ENCODE results near the gene CDH4.

Gene CDH4

DNA sequence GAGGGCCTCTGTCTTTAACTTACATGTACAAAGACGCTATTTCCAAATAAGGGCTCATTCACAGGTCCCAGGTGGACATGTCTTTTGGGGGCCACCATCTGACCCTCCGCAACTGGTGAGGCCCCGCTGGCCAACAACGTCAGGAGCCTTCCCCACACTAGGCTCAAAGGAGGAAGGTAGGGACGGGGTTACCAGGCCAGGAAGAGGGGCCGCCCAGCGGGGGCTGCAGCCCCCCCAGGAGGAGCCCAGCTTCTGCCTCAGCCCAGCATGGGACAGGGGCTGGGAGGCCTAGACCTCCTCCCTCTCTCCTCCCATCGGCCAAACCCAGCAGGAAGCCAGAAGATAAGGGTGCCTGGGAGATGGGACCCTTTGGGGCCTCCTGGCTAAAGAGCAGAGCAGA is 670.9 kb downstream of the CDH4 start:
- no peak for TF ChIP-seq JUND (IDR thresholded peaks at IDR 0.05; ENCODE audit: low read depth)
- in situ Hi-C loops (cut with HindIII; ENCODE audit: low pct_unique_long_range_greater_than_20kb, low sequenced_read_pairs) = no loop called here
- no peak for DNase-seq (ENCODE audit: low read depth in 1 of 2, low spot score in 1 of 2)

DNA sequence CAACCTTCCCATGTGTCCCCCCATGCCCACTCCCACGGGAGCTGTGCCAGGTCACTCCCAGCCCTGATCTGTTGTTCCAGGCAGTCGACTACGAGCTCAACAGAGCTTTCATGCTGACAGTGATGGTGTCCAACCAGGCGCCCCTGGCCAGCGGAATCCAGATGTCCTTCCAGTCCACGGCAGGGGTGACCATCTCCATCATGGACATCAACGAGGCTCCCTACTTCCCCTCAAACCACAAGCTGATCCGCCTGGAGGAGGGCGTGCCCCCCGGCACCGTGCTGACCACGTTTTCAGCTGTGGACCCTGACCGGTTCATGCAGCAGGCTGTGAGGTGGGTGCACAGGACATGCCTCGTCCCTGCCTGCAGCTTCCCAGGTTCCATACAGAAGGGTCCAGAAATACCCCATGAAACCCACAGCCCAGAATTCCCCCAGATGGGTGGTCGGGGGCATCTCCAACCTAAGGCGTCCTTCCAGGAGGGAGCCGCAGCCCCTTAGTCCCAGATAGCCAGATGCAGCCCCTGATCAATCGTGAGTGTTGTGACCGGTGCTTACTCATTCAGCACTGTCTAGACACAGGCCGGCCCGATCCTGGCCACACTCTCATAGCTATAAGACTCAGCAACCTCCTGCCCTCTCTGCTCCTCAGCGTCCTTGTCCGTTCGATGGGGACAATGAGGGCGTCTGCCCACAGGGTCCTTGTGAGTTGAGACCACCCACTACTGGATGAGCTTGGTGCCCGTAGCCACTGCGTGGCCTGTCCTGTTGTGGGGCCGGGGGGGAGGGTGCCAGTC is 671.5 kb downstream of the CDH4 start:
- no peak for DNase-seq (ENCODE audit: low read depth in 1 of 2, low spot score in 1 of 2)
- TF ChIP-seq JUND (IDR thresholded peaks at IDR 0.05; ENCODE audit: low read depth) = no peak
- in situ Hi-C loops (cut with HindIII; ENCODE audit: low pct_unique_long_range_greater_than_20kb, low sequenced_read_pairs) = no loop called here

DNA sequence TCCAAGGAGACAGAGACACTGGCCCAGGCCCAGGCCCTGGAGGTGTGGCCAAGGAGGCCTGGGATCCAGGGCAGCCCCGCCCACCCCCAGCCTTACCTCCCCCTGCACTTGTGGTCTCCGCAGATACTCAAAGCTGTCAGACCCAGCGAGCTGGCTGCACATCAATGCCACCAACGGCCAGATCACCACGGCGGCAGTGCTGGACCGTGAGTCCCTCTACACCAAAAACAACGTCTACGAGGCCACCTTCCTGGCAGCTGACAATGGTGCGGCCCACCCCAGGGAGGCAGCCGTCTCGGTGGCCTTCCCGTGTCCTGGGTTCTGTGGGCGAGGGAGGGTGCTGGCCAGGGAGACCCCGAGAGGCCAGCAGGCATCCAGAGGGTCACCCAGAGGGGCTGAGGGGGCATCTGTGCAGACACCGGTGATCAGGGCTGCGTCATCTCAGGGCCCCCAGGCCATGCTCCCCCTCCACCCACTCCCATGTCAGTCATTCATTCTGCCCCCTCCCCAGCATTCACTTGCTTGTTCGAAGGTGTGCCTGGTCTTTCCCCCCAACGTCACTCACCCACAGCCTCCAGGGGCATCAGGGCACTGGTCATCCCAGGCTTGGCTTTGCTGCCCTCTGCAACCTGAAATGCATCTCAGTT is 672.3 kb downstream of the CDH4 start:
- no peak for DNase-seq (ENCODE audit: low read depth in 1 of 2, low spot score in 1 of 2)
- no peak for TF ChIP-seq JUND (IDR thresholded peaks at IDR 0.05; ENCODE audit: low read depth)
- in situ Hi-C loops (cut with HindIII; ENCODE audit: low pct_unique_long_range_greater_than_20kb, low sequenced_read_pairs) = no loop called here

DNA sequence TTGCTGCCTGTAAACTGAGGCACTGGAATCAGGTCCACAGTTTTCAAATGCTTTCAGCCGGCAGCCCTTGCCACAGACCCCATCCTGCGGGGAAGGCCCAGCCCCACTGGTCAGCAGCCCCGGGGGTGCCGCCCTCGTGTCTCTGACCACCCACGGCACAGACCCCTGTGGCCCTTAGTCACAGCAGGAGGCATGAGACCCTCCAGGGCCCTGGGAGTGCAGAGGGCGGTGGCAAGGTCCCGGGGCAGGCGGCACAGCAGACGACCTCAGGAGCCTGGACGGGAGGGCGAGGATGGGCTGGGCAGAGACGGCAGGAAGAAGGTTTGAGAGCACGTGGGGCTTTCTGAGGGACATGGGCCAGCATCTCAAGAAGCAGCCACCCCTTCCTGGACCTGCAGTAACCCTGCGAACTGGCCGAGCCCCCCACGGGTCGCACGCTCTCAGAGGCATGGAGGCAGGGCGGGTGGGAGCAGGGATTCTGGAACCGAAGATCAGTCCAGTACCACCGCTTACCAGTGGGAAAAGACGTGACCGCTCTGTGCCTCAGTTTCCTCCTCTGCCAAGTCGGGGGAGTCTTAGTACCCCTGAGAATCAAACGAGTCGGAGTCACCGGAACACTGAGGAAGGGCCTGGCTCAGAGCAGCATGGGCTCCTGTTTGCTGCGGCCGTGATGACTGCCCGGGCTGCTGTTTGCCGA is 672.9 kb downstream of the CDH4 start:
- no peak for TF ChIP-seq JUND (IDR thresholded peaks at IDR 0.05; ENCODE audit: low read depth)
- no peak for DNase-seq (ENCODE audit: low read depth in 1 of 2, low spot score in 1 of 2)
- in situ Hi-C loops (cut with HindIII; ENCODE audit: low pct_unique_long_range_greater_than_20kb, low sequenced_read_pairs) = no loop called here

DNA sequence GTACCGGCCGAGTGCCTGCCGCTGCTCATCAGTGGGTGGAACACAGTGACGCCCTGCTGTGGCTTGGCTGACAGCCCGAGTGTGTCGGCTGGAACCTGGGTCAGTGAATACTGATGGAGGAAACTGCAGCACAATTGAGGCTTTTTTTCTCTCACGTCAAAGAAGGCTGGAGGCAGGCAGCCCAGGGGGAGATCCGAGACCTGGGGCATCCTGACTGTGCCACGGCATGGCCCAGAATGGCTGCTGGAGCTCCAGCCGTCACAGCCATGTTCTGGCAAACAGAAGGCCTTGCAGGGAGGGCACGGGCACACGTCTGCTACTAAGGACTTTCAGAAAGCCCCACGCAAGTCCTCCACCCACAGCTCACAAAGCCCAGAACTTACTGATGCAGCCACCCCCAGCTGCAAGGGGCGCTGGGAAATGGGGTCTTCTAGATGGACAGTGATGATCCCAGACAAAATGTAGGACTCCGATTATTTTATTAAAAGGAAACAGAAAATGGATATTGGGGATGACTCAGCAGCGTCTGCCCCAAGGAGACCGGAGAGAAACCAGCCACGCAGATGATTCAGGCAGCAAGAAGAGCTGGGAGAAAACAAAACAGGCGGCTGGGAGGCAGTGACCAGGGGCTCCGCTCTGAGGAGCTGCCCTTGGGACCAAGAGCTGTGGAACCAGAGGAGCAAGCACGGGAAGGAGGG is 673.6 kb downstream of the CDH4 start:
- TF ChIP-seq JUND (IDR thresholded peaks at IDR 0.05; ENCODE audit: low read depth) = no peak
- in situ Hi-C loops (cut with HindIII; ENCODE audit: low pct_unique_long_range_greater_than_20kb, low sequenced_read_pairs) = no loop called here
- DNase-seq (ENCODE audit: low read depth in 1 of 2, low spot score in 1 of 2) = peak in 1 of 2 experiments; percentile 32

DNA sequence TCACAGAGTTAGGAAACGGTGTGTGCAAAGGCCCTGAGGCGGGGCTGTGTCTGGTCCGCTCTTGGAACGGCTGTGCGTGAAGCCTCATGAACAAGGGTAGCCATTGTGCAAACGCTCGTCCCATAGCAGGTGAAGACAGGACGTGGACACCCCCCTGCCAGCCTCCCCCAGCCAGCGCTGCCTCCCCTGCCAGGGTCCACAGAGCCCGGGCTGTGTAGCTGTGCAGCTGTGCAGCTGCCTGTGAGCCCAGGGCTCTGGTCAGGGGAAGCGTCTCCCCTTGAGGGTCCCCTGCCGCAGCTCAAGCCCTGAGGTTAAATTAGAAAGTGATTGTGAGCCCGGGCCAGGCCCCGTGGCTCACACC is 674.2 kb downstream of the CDH4 start:
- no peak for DNase-seq (ENCODE audit: low read depth in 1 of 2, low spot score in 1 of 2)
- in situ Hi-C loops (cut with HindIII; ENCODE audit: low pct_unique_long_range_greater_than_20kb, low sequenced_read_pairs) = no loop called here
- TF ChIP-seq JUND (IDR thresholded peaks at IDR 0.05; ENCODE audit: low read depth) = no peak

DNA sequence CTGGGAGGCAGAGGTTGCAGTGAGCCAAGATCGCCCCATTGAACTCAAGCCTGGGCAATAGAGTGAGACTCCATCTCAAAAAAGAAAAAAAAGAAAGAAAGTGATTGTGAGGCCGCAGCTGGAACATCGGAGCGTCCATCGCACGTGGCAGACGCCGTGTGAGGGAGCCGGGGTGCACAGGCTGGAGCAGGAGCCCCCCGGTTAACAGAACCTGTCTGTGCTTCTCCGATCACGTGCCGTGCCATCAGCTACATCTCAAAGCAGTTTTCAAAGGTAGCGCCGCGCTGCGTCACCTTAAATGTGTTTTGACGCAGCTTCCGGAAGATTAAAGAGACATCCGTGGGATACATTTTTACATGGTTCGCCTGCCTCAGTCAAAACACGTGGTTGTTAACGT is 674.7 kb downstream of the CDH4 start:
- DNase-seq (ENCODE audit: low read depth in 1 of 2, low spot score in 1 of 2) = no peak
- in situ Hi-C loops (cut with HindIII; ENCODE audit: low pct_unique_long_range_greater_than_20kb, low sequenced_read_pairs) = no loop called here
- TF ChIP-seq JUND (IDR thresholded peaks at IDR 0.05; ENCODE audit: low read depth) = no peak

DNA sequence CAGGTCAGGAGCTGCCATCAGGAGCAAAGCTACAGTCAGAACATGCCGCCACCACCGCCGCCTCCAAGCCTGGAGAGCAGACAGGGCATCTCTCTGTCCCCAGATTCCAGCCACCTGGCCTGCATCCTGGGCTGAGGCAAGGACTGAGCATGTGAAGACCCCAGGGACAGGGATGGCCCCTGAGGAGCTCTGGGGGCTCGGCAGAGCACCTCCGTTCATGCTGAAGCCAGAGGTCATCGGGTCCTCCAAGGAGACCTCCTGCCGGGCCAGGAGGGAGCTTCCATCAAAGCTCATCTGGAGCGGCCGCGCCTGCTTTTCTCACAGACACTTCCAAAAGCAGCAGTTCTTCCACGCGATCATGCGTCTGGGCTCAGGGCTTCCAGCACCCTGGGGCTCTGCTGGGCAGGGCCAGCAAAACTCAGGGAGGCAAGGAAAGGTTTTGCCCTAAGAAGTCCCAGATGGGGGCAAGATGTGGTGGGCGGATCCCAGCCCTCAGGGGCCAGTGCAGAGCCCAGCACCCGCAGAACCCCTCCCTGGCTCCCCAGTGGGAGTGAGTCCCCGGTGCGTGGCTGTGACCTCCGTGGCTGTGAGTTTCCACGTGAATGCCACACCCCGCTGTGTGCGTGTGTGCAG is 675.2 kb downstream of the CDH4 start:
- DNase-seq (ENCODE audit: low read depth in 1 of 2, low spot score in 1 of 2) = no peak

DNA sequence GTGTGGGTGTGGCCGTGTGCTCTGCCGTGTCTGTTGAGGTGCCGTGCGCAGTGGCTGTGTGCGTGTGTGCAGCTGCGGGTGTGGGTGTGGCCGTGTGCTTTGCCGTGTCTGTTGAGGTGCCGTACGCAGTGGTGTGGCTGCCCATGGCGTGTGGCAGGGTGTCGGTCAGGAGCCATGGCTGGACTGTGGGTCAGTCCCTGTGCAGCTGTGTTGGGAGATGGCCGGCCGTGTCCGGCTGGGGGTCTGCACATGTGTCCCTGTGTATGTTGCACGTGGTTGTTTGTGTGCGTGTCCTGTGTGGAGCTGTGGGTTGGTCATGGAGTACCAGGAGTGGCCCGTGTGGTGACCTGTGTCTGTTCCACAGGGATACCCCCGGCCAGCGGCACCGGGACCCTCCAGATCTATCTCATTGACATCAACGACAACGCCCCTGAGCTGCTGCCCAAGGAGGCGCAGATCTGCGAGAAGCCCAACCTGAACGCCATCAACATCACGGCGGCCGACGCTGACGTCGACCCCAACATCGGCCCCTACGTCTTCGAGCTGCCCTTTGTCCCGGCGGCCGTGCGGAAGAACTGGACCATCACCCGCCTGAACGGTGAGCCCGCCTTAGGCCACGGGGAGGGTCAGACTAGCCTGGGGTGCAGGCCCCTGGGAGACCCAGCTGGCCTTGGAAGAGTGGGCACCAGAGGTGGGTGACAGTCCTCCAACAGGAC is 675.9 kb downstream of the CDH4 start:
- DNase-seq (ENCODE audit: low read depth in 1 of 2, low spot score in 1 of 2) = no peak
- in situ Hi-C loops (cut with HindIII; ENCODE audit: low pct_unique_long_range_greater_than_20kb, low sequenced_read_pairs) = no loop called here
- no peak for TF ChIP-seq JUND (IDR thresholded peaks at IDR 0.05; ENCODE audit: low read depth)

More for the DNA sequence above, 675.2 kb downstream of the CDH4 start:
- in situ Hi-C loops (cut with HindIII; ENCODE audit: low pct_unique_long_range_greater_than_20kb, low sequenced_read_pairs) = no loop called here
- no peak for TF ChIP-seq JUND (IDR thresholded peaks at IDR 0.05; ENCODE audit: low read depth)

DNA sequence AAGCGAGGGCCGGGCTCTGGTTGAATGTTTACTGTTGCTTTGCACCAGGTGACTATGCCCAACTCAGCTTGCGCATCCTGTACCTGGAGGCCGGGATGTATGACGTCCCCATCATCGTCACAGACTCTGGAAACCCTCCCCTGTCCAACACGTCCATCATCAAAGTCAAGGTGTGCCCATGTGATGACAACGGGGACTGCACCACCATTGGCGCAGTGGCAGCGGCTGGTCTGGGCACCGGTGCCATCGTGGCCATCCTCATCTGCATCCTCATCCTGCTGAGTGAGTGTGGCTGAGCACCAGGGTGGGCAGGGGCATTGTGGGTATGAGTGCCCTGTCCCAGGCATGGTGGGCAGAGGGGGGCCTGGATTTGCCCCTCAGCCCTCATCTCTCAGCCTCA is 677.5 kb downstream of the CDH4 start:
- no peak for DNase-seq (ENCODE audit: low read depth in 1 of 2, low spot score in 1 of 2)
- no peak for TF ChIP-seq JUND (IDR thresholded peaks at IDR 0.05; ENCODE audit: low read depth)
- in situ Hi-C loops (cut with HindIII; ENCODE audit: low pct_unique_long_range_greater_than_20kb, low sequenced_read_pairs) = no loop called here

DNA sequence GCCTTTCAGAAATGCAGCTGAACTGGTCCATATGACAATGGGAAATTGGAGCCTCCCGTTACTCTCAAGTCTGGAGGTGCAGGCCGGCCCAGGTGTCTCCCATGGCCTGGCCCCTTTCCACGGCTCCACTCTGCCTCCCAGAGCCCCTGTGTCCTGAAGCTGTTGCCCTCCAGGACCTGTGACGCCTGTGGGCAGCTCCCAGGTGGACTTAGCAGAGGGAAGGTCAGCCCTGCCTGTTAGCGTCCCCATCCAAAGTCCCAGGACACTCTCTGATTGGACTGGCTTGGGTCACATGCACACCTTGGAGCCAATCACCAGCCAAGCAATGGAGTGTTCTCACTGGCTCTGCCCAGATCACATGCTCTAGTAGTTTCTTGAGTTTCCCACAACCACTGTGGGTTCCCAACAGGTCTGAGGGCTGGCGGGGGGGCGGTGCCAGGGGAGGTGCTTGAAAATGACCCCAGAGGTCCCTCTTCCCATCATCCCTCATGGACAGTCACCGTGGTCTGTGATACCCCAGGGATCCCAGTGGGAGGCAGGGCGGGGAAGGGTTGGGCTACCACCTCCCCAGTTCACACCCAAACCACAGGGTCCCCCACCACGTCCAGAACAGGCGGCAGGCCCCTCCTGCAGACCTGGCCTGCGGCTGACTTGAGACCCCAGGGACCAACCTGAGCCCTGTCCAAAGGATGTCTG is 678.1 kb downstream of the CDH4 start:
- DNase-seq (ENCODE audit: low read depth in 1 of 2, low spot score in 1 of 2) = no peak
- in situ Hi-C loops (cut with HindIII; ENCODE audit: low pct_unique_long_range_greater_than_20kb, low sequenced_read_pairs) = no loop called here
- no peak for TF ChIP-seq JUND (IDR thresholded peaks at IDR 0.05; ENCODE audit: low read depth)

Measured in T47D (cell line).